HG02870 (cell line): ENCODE measurements around the gene EIF4G3.

Source experiments
- ATAC-seq: cut with Tn5 transposase; IDR thresholded peaks from one replicate; pipeline ENCODE4 v1.9.1; 2021; ENCODE audit warnings: mild to moderate bottlenecking, moderate library complexity; ENCODE audit not compliant: unreplicated experiment

Gene EIF4G3

DNA sequence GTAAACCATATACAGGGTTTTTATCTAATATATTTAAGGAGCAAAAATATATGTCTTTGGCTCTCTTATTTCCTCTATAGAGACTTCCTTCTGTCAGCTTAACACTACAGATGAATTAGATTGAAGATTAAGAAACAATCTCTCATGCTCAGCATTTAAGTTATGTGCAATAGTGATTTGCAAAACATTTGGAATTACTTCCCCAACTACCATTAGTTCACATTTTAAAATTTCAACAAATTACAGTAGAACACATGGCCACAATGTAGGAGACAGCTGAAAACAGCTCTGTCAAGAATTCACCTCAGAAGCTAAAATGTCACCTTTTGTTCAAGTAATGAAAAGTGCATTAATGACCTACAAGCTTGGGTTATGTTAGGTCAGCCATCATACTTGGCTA lies 177.9 kb downstream of the EIF4G3 start:
- no peak for ATAC-seq

DNA sequence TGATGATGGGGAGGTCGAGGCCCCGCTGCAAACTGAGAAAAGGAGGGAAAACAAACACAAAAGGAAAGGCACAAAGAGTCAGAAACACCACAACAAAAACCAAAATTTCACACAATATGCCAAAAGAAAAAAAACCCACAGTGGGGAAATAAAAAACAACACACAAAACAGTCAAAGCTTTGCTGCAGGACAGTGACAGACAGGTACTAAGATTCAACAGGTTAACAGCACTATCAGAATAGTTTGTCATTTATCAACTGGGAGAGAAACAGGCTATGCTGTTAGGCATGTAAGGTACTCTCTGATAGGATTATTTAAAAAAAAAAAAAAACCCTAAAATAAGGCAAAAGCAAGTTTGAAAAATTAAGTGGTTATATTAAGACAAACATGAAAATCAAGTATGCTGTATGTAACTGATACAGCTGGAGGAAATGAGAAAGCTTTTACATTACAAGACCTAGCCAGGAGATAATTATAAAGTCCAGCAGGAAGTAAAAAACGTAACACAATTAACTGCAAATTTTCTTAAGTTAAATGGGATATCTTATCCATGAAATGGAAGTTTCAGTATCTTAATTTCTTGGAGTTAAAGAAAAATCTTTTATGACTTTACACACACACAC lies 179.0 kb downstream of the EIF4G3 start:
- no peak for ATAC-seq

DNA sequence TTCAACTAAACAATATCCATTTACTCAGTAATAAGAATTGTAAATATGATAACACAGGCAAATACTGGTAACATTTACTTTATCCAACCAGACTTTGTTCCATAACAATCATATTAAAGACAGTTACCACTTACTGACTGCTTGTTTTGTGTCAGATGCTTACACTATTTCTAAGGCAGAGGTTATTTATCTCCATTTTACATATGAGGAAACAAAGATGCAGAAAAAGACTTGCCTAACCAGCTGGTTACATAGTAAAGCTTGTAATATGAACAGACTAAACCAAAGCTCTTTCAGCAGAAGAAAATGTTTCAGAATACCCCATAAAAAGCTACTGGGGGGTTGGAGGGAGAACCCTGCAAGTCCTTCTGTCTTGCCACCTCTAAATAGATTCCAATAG lies 180.1 kb downstream of the EIF4G3 start:
- ATAC-seq: no peak

DNA sequence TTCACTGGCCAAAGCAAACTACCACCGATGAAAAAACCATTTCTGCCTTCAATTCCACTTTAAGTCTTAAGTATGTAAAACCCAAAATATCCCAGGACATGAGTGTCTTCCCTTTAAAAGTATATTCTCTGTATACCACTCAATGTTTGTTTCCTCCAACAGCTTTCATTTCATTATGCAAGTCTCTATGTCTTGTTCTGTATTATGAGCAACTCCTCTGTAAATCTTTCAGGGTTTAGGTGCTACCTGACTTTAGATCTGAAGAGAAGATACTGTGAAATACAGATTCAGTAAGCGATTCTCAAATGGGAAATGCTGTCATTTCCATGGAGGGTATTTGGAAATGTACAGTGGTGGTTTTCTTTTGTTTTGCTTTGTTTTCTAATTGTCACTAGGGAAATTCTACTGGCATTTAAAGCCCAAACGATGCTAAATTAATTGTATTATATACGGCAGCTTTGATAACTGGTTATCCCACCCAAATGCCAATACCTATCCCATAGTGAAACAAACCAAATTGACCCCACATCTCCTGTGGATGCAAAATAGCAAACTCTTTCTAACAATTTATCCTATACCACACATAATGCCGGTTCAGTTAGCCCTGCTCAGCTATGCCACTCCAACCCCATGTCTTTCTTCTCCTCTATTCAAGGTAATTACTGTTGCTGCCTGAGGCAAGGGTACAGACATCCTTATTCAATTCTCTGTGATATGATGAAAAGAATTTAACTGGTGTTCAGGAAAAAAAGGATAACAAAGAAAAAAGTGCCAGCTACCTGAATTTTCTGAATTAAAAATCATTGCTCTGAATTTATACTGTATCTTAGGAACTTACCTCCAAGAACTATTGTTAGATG lies 182.8 kb downstream of the EIF4G3 start:
- no peak for ATAC-seq

DNA sequence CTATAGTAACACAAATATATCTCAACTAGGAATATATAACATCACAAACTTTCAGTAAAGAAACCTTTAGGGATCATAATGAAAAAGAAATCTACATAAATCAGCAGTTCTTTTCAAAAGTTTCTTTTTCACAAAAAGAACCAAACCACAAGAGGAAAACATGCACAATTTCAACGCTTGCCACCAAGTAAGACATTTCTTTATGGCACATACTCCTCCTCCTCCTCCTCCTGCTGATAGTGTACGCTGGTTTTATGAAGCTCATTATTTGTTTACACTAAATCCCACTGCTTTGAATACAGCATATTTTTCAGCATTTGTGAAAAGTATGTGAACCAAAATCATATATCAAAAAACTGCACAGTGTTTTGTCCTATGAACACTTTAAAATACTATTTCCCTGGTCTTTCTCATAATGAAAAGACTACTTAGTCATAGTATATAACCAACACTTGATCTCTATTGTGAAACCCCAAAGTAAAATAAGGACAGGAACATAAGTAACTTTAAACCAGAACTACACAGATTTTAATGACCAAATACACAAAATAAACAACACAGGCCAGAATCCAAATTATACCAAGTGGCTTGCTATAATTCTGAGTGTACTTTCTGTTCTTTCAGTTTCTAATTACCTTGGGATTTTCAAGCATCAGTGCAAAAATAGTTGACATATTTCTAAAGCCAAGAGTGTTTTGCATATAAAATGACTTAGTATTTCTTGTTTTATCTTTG lies 184.2 kb downstream of the EIF4G3 start:
- no peak for ATAC-seq

DNA sequence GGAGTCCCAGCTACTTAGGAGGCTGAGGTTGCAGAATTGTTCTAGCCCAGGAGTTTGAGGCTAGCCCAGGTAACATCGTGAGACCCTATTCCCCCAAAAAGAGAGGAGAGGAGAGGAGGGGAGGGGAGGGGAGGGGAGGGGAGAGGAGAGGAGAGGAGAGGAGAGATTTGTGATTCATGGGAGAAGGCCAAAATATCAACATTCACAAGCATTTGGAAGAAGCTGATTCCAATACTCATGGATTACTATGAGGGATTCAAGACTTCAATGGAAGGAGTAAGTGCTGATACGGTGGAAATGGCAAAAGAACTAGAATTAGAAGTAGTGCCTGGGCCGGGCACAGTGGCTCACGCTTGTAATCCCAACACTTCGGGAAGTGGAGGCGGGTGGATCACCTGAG lies 187.8 kb downstream of the EIF4G3 start:
- ATAC-seq: no peak

DNA sequence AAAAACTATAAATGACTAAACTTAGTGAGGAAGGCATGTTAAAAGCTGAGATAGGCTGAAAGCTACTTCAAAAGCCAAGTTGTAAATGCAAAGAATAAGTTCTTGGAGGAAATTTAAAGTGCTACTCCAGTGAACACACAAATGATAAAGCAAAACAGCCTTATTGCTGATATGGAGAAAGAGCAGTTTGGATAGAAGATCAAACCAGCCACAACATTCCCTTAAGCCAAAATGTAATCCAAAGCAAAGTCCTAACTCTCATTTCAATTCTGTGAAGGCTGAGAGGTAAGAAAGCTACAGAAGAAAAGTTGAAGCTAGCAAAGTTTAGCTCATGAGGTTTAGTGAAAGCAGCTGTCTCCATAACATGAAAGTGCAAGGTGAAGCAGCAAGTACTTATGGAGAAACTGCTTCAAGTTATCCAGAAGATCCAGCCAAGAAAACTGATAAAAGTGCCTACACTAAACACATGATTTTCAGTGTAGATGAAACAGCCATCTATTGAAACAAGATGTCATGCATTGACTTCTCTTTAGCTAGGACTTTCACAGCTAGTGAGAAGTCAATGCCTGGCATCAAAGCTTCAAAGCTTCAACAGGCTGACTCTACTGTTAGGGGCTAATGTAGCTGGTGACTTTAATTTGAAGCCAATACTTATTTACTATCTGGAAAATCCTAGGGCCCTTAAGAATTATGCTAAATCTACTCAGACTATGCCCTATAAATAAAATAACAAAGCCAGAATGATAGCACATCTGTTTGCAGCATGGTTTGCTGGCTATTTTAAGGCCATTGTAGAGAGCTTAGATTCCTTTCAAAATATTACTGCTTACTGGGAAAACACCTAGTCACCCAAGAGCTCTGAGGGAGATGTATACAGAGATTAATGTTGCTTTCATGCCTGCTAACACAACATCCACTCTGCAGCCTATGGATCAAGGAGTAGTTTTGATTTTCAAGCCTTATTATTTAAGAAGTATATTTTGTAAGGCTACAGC lies 188.6 kb downstream of the EIF4G3 start:
- no peak for ATAC-seq

DNA sequence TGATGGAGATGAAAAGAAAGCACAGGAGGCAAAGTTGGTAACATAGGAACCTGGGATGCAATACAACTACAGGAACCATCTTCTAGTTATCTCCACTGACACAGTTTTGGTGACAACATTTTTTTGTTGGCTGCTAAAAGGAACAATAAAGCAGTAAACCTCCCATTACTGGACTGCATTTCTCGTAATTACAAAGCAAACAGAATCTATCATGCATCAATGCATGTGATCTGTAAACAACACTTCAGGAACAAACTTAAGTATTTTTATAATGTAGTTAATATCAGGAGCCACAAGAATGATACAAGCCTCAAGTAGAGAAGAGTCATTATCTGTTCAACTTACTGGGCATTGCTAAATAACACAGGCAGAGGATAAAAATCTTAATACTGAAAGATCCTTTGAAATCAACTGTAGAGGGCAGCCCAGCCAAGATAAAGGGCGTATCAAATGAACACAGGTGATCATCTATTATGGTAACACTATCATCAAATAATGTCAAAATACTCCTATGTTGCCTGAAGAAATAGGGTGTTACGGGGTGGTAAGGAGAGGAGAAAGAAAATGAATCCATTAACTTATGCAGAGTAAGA lies 193.3 kb downstream of the EIF4G3 start:
- ATAC-seq: no peak

DNA sequence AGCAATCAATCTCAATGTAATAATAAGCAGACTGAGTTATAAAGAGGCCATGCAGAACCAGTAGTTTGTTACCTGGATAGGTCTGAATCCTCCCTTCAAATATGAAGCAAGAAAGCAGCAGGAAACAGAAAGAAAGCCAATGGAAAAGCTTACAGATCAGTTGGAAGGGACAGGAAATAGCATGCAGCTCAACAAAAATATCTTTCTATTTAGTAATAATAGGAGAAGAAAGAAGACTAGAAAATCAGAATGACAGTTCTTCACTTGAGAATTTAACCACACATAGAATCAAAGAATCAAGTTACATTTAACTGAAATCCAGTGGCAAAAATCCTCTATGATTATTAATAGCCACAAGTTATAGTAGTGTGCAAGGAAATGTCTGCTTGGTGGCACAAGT lies 194.4 kb downstream of the EIF4G3 start:
- no peak for ATAC-seq

DNA sequence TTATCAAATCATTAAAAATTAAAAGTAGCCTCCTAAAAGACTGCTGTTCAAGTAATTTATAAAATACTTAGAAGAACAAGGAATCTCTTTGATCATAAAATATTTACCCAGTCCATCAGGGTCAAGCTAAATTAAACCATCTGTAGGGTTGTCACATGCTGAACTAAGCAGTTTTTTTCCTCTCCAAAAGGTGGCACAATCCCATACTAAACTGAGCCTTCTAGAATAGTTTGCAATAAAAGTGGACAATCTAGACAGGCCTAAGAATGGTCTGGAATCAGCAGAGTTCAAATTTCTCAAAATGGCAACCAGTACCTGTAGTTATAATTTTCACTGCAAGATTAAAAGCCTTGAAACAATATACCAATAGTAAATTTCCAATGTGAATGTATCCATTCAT lies 194.8 kb downstream of the EIF4G3 start:
- no peak for ATAC-seq

DNA sequence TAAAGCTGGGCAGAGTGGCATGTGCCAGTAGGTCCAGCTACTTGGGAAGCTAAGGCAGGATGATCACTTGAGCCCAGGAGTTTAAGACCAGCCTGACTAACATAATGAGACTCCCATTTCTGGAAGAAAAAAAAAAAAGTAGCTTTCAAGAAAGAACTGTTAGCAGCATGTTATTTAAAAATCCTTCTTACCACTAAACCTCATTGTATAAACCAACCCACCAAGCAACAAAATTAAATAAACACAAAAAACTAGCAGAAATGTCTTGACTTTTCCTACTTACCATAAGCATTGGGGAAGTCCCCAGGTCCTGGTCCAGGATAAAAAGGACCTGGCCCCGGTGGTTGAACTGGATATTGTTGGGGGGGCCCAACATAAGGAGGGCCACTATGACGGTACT lies 196.6 kb downstream of the EIF4G3 start:
- ATAC-seq: no peak

DNA sequence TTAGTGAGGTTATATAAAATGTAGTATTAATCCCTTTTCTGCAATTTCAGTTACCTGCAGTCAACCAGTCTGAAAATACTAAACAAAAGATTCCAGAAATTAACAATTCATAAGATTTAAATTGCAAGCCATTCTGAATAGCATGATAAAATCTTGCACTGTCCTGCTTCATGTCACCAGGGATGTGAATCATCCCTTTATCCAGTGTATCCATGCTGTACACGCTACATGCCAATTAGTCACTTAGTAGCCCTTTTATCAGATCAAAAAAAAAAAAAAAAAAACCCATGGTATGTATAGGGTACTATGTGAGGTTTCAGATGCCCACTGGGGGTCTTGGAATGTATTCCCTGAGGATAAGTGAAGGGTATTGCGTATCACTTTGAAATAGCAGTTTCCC lies 198.3 kb downstream of the EIF4G3 start:
- ATAC-seq: no peak

DNA sequence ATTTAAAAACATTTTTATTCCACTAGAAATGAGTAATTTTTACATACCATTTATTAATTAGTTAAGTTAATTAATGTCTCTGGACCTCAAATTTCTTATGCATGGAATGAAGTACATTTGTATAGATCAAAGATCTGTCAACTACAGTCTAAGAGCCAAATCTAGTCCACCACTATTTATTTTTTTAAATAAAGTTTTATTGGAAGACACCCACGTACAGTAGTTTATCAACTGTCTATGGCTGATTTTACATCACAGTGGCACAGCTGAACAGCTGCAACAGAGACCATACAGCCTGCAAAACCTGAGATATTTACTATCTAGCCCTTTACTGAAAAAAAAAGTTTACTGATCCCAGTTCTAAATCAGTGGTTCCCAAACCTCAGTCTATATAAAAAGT lies 201.0 kb downstream of the EIF4G3 start:
- ATAC-seq: no peak

DNA sequence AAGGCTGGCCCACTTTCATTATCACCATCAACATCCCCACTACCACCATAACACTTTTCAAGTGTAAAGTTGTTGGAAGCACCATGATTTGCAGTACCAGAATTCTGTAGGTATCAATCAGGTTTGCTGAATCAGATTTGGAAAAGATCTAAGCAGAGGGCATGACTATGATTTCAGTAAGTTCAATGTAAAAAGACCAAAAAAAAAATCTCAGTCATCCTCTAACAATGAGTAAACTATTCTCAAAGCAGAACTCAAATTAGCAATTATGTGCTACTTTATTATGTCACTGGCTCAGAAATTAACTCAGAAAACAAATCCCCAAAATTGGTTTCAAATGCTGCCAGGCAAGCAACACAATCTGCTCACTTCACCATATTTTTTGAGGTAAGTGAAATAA lies 201.7 kb downstream of the EIF4G3 start:
- ATAC-seq: no peak

DNA sequence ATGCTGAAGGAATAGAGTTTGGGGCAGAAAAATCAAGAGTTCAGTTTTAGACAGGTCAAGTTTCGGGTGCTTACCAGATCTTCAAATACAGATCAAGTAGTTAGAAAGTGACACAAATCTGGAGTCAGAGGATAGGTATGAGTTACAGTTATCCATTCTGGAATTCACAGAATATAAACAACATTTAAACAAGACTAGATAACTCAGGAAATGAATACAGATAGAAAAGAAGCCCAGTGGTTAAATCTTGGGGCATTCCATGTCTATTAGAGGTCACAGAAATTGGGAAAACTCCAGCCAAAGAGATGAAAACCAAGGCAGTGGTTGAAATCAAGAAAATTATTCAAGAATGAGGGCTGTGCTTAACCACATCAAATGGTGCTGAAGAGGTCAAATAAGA lies 202.6 kb downstream of the EIF4G3 start:
- ATAC-seq: no peak

DNA sequence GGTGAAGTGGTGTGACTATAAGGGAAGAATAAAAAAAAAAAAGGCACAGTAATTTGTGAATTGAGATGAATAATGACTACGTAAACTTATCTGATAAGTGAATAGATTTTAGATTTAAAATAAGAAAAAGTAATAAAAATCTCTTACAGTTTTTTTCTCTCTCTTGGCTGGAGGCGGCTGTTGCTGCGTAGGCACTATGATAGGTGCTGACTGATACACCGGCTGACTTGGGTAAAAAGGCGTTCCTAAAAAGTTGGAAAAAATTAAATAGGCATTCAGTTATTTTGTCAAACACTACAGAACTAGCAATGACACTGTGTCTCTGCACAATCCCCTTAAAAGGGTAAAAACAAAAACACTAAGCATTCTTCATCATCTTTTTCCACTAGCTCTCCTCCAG lies 203.8 kb downstream of the EIF4G3 start:
- ATAC-seq: no peak

DNA sequence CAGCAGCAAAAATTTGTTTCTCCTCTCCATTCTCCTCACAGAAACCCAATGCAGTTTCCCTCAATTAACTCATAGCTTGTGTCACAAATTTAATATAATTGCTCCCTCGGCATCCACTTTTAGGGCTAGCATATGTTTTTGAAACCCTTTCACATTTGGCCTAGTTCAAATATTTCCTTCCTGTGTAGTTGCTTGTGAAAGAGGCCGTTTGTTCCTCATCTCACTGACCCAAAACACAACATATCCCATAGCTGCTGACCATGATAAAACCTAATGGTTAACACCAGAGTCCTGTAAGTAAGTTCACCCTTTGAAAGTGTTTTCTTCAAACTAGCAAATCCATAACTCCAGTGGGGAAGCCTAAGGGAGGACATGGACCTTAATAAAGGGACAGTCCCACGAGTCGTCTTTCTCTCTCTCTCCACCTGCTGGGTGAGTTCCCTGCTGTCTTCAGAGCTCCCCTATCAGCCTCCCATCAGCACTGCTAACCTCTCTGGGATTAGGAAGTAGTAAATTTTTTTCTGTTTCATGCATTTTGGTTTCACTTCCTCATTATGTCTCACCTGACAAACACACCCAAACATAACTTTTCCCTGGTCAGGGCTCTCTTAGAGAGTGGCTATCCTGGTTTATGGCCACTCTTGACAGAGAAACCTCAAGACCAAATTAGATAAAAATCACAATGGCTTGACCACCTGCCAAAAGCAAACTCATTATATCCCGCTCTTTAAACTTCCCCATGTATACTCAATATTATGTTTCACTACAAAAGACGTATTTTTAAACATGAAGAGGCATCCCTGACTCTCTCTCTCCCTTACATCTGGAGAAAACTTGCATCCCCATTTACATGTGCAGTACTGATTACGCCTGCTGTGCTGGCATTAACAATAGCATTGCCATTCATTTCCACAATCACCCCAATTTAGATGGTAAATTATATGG lies 211.9 kb downstream of the EIF4G3 start:
- ATAC-seq: peak; percentile 57

DNA sequence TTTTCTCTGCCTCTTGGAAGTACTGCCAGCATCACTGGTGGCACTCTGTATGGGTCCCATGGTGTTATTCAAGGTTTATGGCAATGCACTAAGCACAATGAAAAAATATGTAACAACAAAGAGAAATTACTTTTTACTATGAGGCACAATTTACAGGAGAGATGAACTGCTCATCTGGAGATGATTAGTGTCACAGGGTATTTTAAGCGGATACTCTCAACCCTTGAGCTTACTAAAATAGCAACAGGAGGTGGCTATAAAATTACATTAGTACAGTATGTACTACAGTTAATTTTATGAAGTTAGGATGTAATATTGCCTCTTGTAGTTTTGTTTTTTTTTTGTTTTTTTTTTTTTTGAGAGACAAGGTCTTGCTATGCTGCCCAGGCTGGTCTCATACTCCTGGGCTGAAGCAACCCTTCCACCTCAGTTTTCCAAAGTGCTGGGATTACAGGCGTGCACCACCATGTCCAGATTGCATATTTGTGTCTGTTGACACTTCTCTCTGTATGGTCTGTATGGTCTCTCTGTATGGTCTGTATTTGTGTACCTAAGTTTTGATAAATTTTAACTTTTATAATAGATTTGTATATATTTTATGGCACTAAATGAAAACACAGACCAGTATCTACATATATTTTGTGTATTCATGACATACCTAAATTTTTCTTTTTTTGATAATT lies 214.0 kb downstream of the EIF4G3 start:
- ATAC-seq: no peak

DNA sequence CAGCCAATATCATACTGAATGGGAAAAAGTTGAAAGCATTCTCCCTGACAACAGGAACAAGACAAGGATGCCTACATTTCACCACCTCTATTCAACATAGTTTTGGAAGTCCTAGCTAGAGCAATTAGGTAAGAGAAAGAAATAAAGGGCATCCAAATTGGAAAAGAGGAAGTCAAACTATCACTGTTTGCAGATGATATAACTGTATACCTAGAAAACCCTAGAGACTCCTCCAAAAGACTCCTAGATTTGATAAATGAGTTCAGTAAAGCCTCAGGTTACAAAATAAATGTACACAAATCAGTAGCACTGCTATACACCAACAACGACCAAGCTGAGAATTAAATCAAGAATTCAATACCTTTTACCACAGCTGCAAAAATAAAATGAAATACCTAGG lies 218.3 kb downstream of the EIF4G3 start:
- ATAC-seq: no peak
